BE2C (cell line): Measurements from ENCODE around the gene ARHGAP24.
"Not testable (repeated sequence)": the region's sequence is repeated elsewhere in the genome, so short reads cannot be mapped to it uniquely, and the experiment has no call there.

ENCODE experiments used
- DNase-seq: peaks from one replicate; pipeline ENCODE4 v3.0.0-alpha.2; 2020
- H3K27me3 ChIP-seq: fragments of 250-450 bp; sonication (Bioruptor Pico); 2 replicates; pipeline ENCODE4 v1.5.1; 2020; ENCODE audit warnings: mild to moderate bottlenecking
- H3K36me3 ChIP-seq: fragments of 250-450 bp; sonication (Bioruptor Pico); 2 replicates; pipeline ENCODE4 v1.5.1; 2020; ENCODE audit warnings: mild to moderate bottlenecking
- H3K4me1 ChIP-seq: fragments of 250-450 bp; sonication (Bioruptor Pico); 2 replicates; pipeline ENCODE4 v1.5.1; 2020
- H3K4me3 ChIP-seq: 2 replicates; pipeline ENCODE4 v1.5.1; 2011; ENCODE audit warnings: low read depth, low read length
- H3K9me3 ChIP-seq: fragments of 250-450 bp; sonication (Bioruptor Pico); 2 replicates; pipeline ENCODE4 v1.5.1; 2020
- CTCF ChIP-seq: IDR thresholded peaks from 2 replicates; pipeline ENCODE4 v1.5.1; 2012; ENCODE audit warnings: mild to moderate bottlenecking, low read depth, low read length

The ARHGAP24 gene

GRCh38 chr4:85961887-85962286 lies 486.9 kb downstream of the ARHGAP24 start:
- no peak for TF ChIP-seq CTCF
- no peaks in the 10 kb centered on the region for H3K9me3 ChIP-seq

GRCh38 chr4:85963231-85963630 lies 488.3 kb downstream of the ARHGAP24 start:
- Histone ChIP-seq H3K9me3 (no peaks in the 10 kb centered on the region), H3K4me1 (no peaks in the 10 kb centered on the region), H3K27me3 (no peaks in the 10 kb centered on the region), H3K36me3 (no peaks in the 10 kb centered on the region), H3K4me3 (no peak overlapping the region)
- no peak for DNase-seq
- no peak for TF ChIP-seq CTCF

More at GRCh38 chr4:85961887-85962286, 486.9 kb downstream of the ARHGAP24 start:
- Histone ChIP-seq H3K27me3 (no peaks in the 10 kb centered on the region), H3K4me1 (no peaks in the 10 kb centered on the region), H3K4me3 (no peak overlapping the region), H3K36me3 (no peaks in the 10 kb centered on the region)
- no peak for DNase-seq

GRCh38 chr4:85964298-85964697 lies 489.3 kb downstream of the ARHGAP24 start:
- Histone ChIP-seq H3K27me3 (no peaks in the 10 kb centered on the region), H3K4me3 (no peak overlapping the region), H3K36me3 (no peaks in the 10 kb centered on the region), H3K4me1 (no peaks in the 10 kb centered on the region), H3K9me3 (no peaks in the 10 kb centered on the region)
- no peak for DNase-seq
- TF ChIP-seq CTCF: no peak

- DNase-seq, H3K4me1 ChIP-seq, H3K27me3 ChIP-seq, H3K36me3 ChIP-seq, H3K4me3 ChIP-seq, H3K9me3 ChIP-seq: not testable (repeated sequence)
Observed at GRCh38 chr4:85965017-85965416, 490.1 kb downstream of the ARHGAP24 start.

- no peak overlapping the region for H3K4me3 ChIP-seq
- H3K36me3 ChIP-seq: no peaks in the 10 kb centered on the region
- no peaks in the 10 kb centered on the region for H3K4me1 ChIP-seq
- H3K27me3 ChIP-seq: no peaks in the 10 kb centered on the region
- H3K9me3 ChIP-seq: no peaks in the 10 kb centered on the region
- no peak for DNase-seq
- TF ChIP-seq CTCF: no peak
Observed at GRCh38 chr4:85965529-85965928, 490.6 kb downstream of the ARHGAP24 start.

- Histone ChIP-seq H3K36me3 (no peaks in the 10 kb centered on the region), H3K4me1 (no peaks in the 10 kb centered on the region)
Observed at GRCh38 chr4:85966373-85966772, 491.4 kb downstream of the ARHGAP24 start.

More at GRCh38 chr4:85966373-85966772, 491.4 kb downstream of the ARHGAP24 start:
- H3K9me3 ChIP-seq: no peaks in the 10 kb centered on the region
- DNase-seq: no peak
- H3K4me3 ChIP-seq: no peak overlapping the region
- no peaks in the 10 kb centered on the region for H3K27me3 ChIP-seq
- no peak for TF ChIP-seq CTCF
